ENCODE data around the gene BMF. TPM values are rescaled to one million over a fixed set of nuclear protein-coding genes. Genes with fewer than 3 reads are reported as not detected.

The BMF gene
- total RNA-seq, 1 experiment from 2014 or later = 11.5 TPM

GRCh38 chr15:40100947-40101905 is 7.5 kb downstream of the BMF start:
- peaks cover 48% of the 10 kb centered on the region for H3K4me1 Mint-ChIP-seq (ENCODE audit: low read depth, unreplicated experiment)
- intact Hi-C loops (cut with micrococcal nuclease; ENCODE audit: unreplicated experiment) = no loop called here
- CTCF ChIA-PET = interaction anchor here (0.7 kb wide), 1 partner anchor 14 kb away, joined by 3 read pairs; no protein-coding TSS in a partner anchor
- no peak for DNase-seq
- no peaks in the 10 kb centered on the region for H3K27me3 Mint-ChIP-seq (ENCODE audit: unreplicated experiment)
- no peaks in the 10 kb centered on the region for H3K9me3 Mint-ChIP-seq (ENCODE audit: low read depth, unreplicated experiment)
- TF ChIP-seq CTCF (IDR thresholded peaks at IDR 0.05; ENCODE audit: unreplicated experiment) = no peak
- H3K27ac Mint-ChIP-seq (ENCODE audit: unreplicated experiment) = no peak overlapping the region
- H3K36me3 Mint-ChIP-seq (ENCODE audit: insufficient read depth, unreplicated experiment) = peaks cover 21% of the 10 kb centered on the region
- H3K4me3 Mint-ChIP-seq (ENCODE audit: low read depth, unreplicated experiment) = no peak overlapping the region
- no TSS peak for BruUV-seq (replicated peaks)

GRCh38 chr15:40100123-40100946 is 8.3 kb downstream of the BMF start:
- H3K27me3 Mint-ChIP-seq (ENCODE audit: unreplicated experiment) = no peaks in the 10 kb centered on the region
- no peak for TF ChIP-seq CTCF (IDR thresholded peaks at IDR 0.05; ENCODE audit: unreplicated experiment)
- H3K27ac Mint-ChIP-seq (ENCODE audit: unreplicated experiment) = no peak overlapping the region
- no peak for DNase-seq
- peaks cover 18% of the 10 kb centered on the region for H3K36me3 Mint-ChIP-seq (ENCODE audit: insufficient read depth, unreplicated experiment)
- intact Hi-C loops (cut with micrococcal nuclease; ENCODE audit: unreplicated experiment) = no loop called here
- no peaks in the 10 kb centered on the region for H3K9me3 Mint-ChIP-seq (ENCODE audit: low read depth, unreplicated experiment)
- peaks cover 39% of the 10 kb centered on the region for H3K4me1 Mint-ChIP-seq (ENCODE audit: low read depth, unreplicated experiment)
- no peak overlapping the region for H3K4me3 Mint-ChIP-seq (ENCODE audit: low read depth, unreplicated experiment)
- CTCF ChIA-PET = no interaction called here
- no TSS peak for BruUV-seq (replicated peaks)

DNA sequence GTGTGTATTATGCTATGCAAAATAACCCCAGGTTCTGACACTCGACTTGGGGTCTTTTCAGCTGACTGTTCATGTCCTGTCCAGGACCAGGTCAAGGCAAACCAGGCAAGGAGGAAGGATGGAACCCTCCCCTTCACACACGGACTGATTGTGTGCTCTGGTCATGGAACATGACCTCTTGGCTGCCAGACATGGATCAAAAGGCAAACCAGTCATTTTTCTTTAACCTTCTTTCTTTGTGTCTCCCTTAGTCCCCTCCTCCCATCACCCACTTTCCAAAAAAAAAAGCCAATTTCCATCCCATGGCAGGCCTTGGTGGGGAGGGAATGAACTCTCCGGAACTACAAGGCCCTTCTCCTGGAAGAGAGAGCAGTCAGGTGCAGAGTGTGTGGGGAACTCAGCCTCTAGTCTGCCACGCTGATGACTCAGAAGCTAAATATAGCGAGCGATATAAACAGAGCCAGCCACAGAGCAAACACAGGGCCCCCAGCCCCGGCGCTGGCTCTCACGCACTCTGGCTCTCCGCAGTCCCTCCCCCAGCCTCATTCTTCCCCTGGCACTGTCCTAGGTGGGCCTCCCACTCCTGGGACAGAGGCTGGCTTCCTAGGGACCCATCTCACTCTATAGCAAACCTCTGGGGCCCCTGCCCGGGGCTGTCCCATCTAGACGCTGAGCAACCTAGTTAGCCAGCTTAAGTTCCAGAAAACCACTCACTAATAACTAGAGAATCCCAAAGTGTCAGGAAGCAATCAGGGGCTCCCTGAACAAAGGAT is 10.0 kb downstream of the BMF start:
- H3K9me3 Mint-ChIP-seq (ENCODE audit: low read depth, unreplicated experiment) = no peaks in the 10 kb centered on the region
- peaks cover 9% of the 10 kb centered on the region for H3K36me3 Mint-ChIP-seq (ENCODE audit: insufficient read depth, unreplicated experiment)
- no TSS peak for BruUV-seq (replicated peaks)
- no peak overlapping the region for H3K4me3 Mint-ChIP-seq (ENCODE audit: low read depth, unreplicated experiment)
- no peak for TF ChIP-seq CTCF (IDR thresholded peaks at IDR 0.05; ENCODE audit: unreplicated experiment)
- intact Hi-C loops (cut with micrococcal nuclease; ENCODE audit: unreplicated experiment) = no loop called here
- peak overlapping the region; percentile 69 for H3K27ac Mint-ChIP-seq (ENCODE audit: unreplicated experiment)
- H3K27me3 Mint-ChIP-seq (ENCODE audit: unreplicated experiment) = no peaks in the 10 kb centered on the region
- DNase-seq = peak; percentile 76
- H3K4me1 Mint-ChIP-seq (ENCODE audit: low read depth, unreplicated experiment) = peaks cover 26% of the 10 kb centered on the region
- CTCF ChIA-PET = interaction anchor here (0.6 to 1.3 kb wide), 3 partner anchors 9 to 51 kb away, joined by 3 to 7 read pairs (median 3); no protein-coding TSS in a partner anchor

GRCh38 chr15:40097968-40098476 is 10.7 kb downstream of the BMF start:
- intact Hi-C loops (cut with micrococcal nuclease; ENCODE audit: unreplicated experiment) = no loop called here
- peaks cover 22% of the 10 kb centered on the region for H3K4me1 Mint-ChIP-seq (ENCODE audit: low read depth, unreplicated experiment)
- no peak for DNase-seq
- CTCF ChIA-PET = interaction anchor here (0.8 to 1.3 kb wide), 3 partner anchors 9 to 51 kb away, joined by 3 to 7 read pairs (median 4); no protein-coding TSS in a partner anchor
- no peak for TF ChIP-seq CTCF (IDR thresholded peaks at IDR 0.05; ENCODE audit: unreplicated experiment)
- no peak overlapping the region for H3K27ac Mint-ChIP-seq (ENCODE audit: unreplicated experiment)
- H3K36me3 Mint-ChIP-seq (ENCODE audit: insufficient read depth, unreplicated experiment) = peaks cover 6% of the 10 kb centered on the region
- no peak overlapping the region for H3K4me3 Mint-ChIP-seq (ENCODE audit: low read depth, unreplicated experiment)
- H3K27me3 Mint-ChIP-seq (ENCODE audit: unreplicated experiment) = no peaks in the 10 kb centered on the region
- H3K9me3 Mint-ChIP-seq (ENCODE audit: low read depth, unreplicated experiment) = no peaks in the 10 kb centered on the region
- no TSS peak for BruUV-seq (replicated peaks)

All from Calu3 (cell line).